AG04450 (cell line): ENCODE results near the gene WFDC2. TPM values are rescaled to one million over a fixed set of nuclear protein-coding genes. Genes with fewer than 3 reads are reported as not detected.
A peak's percentile ranks its signal among the peaks of the same experiment; 100 is the strongest.

Source experiments
- CTCF ChIA-PET: fragments of 300-600, 350-600 bp; formaldehyde crosslinking; extraction: SDS; loops from one replicate; lab custom pipeline; 2022; ENCODE audit warnings: antibody characterized with exemption, inconsistent platforms; lab: Charles Lee
- POLR2A ChIA-PET: fragments of 350-600 bp; formaldehyde crosslinking; extraction: SDS; loops from one replicate; lab custom pipeline; 2021; ENCODE audit warnings: antibody characterized with exemption, inconsistent platforms; lab: Yijun Ruan, JAX
- DNase-seq: peaks from one replicate; pipeline ENCODE4 v3.0.0-alpha.2; 2011; ENCODE audit warnings: low read depth, low spot score
- H3K27ac ChIP-seq: one replicate; pipeline ENCODE4 v1.5.1; 2012; ENCODE audit warnings: low read depth, low read length, control low read depth
- H3K27me3 ChIP-seq: one replicate; pipeline ENCODE4 v1.6.0; 2012; ENCODE audit warnings: low read length; ENCODE audit not compliant: control insufficient read depth, insufficient read depth
- H3K4me3 ChIP-seq: 2 replicates; pipeline ENCODE4 v1.5.1; 2011; ENCODE audit warnings: mild to moderate bottlenecking, low read depth, low read length, control low read depth
- H3K9me3 ChIP-seq: 2 replicates; pipeline ENCODE4 v1.5.1; 2012; ENCODE audit warnings: low read length; ENCODE audit not compliant: control insufficient read depth, insufficient read depth
- CTCF ChIP-seq: IDR thresholded peaks from 2 replicates; pipeline ENCODE4 v1.5.1; 2011; ENCODE audit warnings: low read depth, low read length, control low read depth, inconsistent platforms
- polyA plus RNA-seq: library from polyadenylated mRNA; depleted of rRNA; stranded (reverse); fragments of >200 nt; gene quantifications from 2 replicates; pipeline ENCODE4 v1.2.3, GENCODE V29; 2011

Gene WFDC2
- polyA plus RNA-seq, 1 experiment, result not detected

- Histone ChIP-seq H3K27ac (no peak overlapping the region), H3K9me3 (no peaks in the 10 kb centered on the region; the same call in 1 of the 2 replicates), H3K27me3 (peaks cover 19% of the 10 kb centered on the region), H3K4me3 (no peak overlapping the region)
- POLR2A ChIA-PET, result no interaction called here
- no peak for DNase-seq
- no peak for TF ChIP-seq CTCF
- CTCF ChIA-PET, result interaction anchor here (0.9 to 1.1 kb wide), 2 partner anchors 111 to 122 kb away, joined by 3 read pairs; no protein-coding TSS in a partner anchor
These were observed 15.1 kb downstream of the WFDC2 start for GRCh38 chr20:45484676-45485075.

GRCh38 chr20:45485388-45485787, 15.8 kb downstream of the WFDC2 start:
- CTCF ChIA-PET, result interaction anchor here (0.9 to 1.1 kb wide), 2 partner anchors 111 to 123 kb away, joined by 3 read pairs; no protein-coding TSS in a partner anchor
- Histone ChIP-seq H3K27me3 (peaks cover 18% of the 10 kb centered on the region), H3K27ac (no peak overlapping the region), H3K9me3 (no peaks in the 10 kb centered on the region; the same call in 1 of the 2 replicates), H3K4me3 (no peak overlapping the region)
- DNase-seq, result no peak
- POLR2A ChIA-PET, result no interaction called here
- no peak for TF ChIP-seq CTCF

GRCh38 chr20:45487231-45487635, 17.7 kb downstream of the WFDC2 start:
- CTCF ChIA-PET, result no interaction called here
- no peak for DNase-seq

GRCh38 chr20:45489083-45489531, 19.6 kb downstream of the WFDC2 start:
- Histone ChIP-seq H3K27me3 (peaks cover 14% of the 10 kb centered on the region), H3K4me3 (no peak overlapping the region), H3K27ac (no peak overlapping the region), H3K9me3 (no peaks in the 10 kb centered on the region; the same call in 1 of the 2 replicates)
- no peak for TF ChIP-seq CTCF
- no peak for DNase-seq
- ChIA-PET POLR2A (no interaction called here), CTCF (no interaction called here)

More at GRCh38 chr20:45487231-45487635, 17.7 kb downstream of the WFDC2 start:
- H3K27ac ChIP-seq, result no peak overlapping the region
- no peaks in the 10 kb centered on the region; the same call in 1 of the 2 replicates for H3K9me3 ChIP-seq
- no peak overlapping the region for H3K4me3 ChIP-seq
- 0 out of 2 replicates have a peak, but pooled peaks have one; percentile 9 for TF ChIP-seq CTCF
- H3K27me3 ChIP-seq, result peaks cover 17% of the 10 kb centered on the region
- POLR2A ChIA-PET, result no interaction called here

- ChIA-PET POLR2A (no interaction called here), CTCF (no interaction called here)
- Histone ChIP-seq H3K4me3 (no peak overlapping the region), H3K27me3 (peaks cover 9% of the 10 kb centered on the region), H3K27ac (no peak overlapping the region), H3K9me3 (no peaks in the 10 kb centered on the region)
- DNase-seq, result no peak
- no peak for TF ChIP-seq CTCF
These were observed 26.0 kb downstream of the WFDC2 start for GRCh38 chr20:45495501-45495941.
